Measurements from ENCODE around the gene SELE. TPM values are rescaled to one million over a fixed set of nuclear protein-coding genes. Genes with fewer than 3 reads are reported as not detected.

Gene SELE
- total RNA-seq, 6 experiments from 2014 or later, result not detected

GRCh38 chr1:169698976-169699375, 34.9 kb downstream of the SELE start:
- TF ChIP-seq, protein P1, sequence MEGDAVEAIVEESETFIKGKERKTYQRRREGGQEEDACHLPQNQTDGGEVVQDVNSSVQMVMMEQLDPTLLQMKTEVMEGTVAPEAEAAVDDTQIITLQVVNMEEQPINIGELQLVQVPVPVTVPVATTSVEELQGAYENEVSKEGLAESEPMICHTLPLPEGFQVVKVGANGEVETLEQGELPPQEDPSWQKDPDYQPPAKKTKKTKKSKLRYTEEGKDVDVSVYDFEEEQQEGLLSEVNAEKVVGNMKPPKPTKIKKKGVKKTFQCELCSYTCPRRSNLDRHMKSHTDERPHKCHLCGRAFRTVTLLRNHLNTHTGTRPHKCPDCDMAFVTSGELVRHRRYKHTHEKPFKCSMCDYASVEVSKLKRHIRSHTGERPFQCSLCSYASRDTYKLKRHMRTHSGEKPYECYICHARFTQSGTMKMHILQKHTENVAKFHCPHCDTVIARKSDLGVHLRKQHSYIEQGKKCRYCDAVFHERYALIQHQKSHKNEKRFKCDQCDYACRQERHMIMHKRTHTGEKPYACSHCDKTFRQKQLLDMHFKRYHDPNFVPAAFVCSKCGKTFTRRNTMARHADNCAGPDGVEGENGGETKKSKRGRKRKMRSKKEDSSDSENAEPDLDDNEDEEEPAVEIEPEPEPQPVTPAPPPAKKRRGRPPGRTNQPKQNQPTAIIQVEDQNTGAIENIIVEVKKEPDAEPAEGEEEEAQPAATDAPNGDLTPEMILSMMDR (IDR thresholded peaks at IDR 0.05), result no peak
- H3K27me3 Mint-ChIP-seq (ENCODE audit: insufficient read depth), result peaks cover 4% of the 10 kb centered on the region; the same call in 1 of the 2 replicates

DNA sequence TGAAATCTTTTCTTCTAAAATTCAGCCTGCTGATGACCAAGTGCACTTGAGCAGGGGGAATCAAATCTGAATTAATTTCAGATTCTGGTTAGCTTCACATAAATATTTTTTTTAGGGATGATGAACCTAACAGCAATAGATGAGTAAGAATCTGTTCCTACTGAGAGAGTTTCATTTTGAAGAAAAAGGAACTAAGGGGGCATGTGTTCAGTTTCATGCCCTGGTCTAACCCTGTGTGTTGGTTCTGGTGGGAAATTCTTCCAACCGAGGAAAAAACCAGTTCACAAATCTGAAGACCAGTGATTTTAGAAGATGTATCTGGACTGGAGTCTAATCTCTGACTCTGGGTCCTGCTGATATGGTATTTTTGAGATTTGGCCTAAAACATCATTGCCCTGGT, 36.1 kb downstream of the SELE start:
- peaks cover 4% of the 10 kb centered on the region; the same call in 1 of the 2 replicates for H3K27me3 Mint-ChIP-seq (ENCODE audit: insufficient read depth)
- no peaks in the 10 kb centered on the region for H3K9me3 Mint-ChIP-seq
- no peaks in the 10 kb centered on the region for H3K4me1 Mint-ChIP-seq (ENCODE audit: low read depth)
- DNase-seq, result no peak
- TF ChIP-seq, protein P1 (IDR thresholded peaks at IDR 0.05), result no peak
- no peak overlapping the region for H3K4me3 Mint-ChIP-seq
- H3K27ac Mint-ChIP-seq, result no peak overlapping the region
- H3K36me3 Mint-ChIP-seq (ENCODE audit: low read depth), result no peaks in the 10 kb centered on the region

More at GRCh38 chr1:169698976-169699375, 34.9 kb downstream of the SELE start:
- no peak for DNase-seq
- H3K9me3 Mint-ChIP-seq, result no peaks in the 10 kb centered on the region
- no peak overlapping the region for H3K4me3 Mint-ChIP-seq
- no peaks in the 10 kb centered on the region for H3K4me1 Mint-ChIP-seq (ENCODE audit: low read depth)
- no peaks in the 10 kb centered on the region for H3K36me3 Mint-ChIP-seq (ENCODE audit: low read depth)
- no peak overlapping the region for H3K27ac Mint-ChIP-seq

DNA sequence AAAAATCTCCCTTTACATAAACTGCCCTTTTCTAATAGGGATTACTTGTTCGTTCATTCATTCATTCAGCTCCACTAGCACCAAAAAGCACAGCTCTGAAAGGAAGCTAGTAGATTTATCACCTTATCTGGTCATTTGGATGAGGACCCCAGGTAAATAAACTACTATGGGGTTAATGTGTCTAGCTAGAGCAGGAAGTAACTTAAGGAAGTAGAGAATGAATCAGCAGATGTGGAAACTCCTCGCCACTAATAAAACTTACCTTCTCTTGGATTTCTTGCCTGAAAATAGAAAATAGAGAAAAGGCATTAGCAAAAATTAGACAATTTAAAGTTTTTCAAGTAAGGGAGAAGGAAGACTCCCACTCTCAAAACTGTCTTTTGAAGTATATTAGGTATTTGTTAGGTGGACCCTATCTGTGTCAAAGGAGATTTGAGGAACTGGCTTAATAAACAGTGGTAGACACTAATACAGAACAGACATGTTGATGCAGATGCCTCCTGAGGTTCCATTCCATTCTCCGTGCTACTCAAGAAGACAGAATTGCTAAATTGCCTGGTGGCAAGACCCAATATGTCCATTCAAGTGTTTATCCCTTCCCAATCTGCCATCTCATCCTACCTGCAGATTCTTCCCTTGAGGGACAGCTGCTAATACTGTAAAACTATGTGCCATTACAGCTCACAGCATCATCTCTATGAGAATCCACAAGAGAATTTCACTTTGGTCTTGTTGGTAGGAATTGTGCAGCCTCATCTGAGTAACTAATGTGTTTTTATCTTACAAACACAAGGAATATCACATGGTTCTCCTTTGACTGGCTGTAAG, 37.4 kb downstream of the SELE start:
- Mint-ChIP-seq H3K9me3 (no peaks in the 10 kb centered on the region), H3K27me3 (ENCODE audit: insufficient read depth) (peaks cover 4% of the 10 kb centered on the region; the same call in 1 of the 2 replicates), H3K27ac (no peak overlapping the region), H3K4me1 (ENCODE audit: low read depth) (no peaks in the 10 kb centered on the region), H3K4me3 (no peak overlapping the region), H3K36me3 (ENCODE audit: low read depth) (no peaks in the 10 kb centered on the region)
- DNase-seq, result no peak
- TF ChIP-seq, protein P1 (IDR thresholded peaks at IDR 0.05), result no peak

GRCh38 chr1:169694304-169695075, 39.4 kb downstream of the SELE start:
- Mint-ChIP-seq H3K9me3 (no peaks in the 10 kb centered on the region), H3K27ac (no peak overlapping the region), H3K4me3 (no peak overlapping the region), H3K27me3 (ENCODE audit: insufficient read depth) (peaks cover 4% of the 10 kb centered on the region; the same call in 1 of the 2 replicates), H3K36me3 (ENCODE audit: low read depth) (no peaks in the 10 kb centered on the region), H3K4me1 (ENCODE audit: low read depth) (no peaks in the 10 kb centered on the region; the same call in 1 of the 2 replicates)
- no peak for DNase-seq
- TF ChIP-seq, protein P1 (IDR thresholded peaks at IDR 0.05), result no peak

GRCh38 chr1:169692756-169693460, 41.0 kb downstream of the SELE start:
- H3K36me3 Mint-ChIP-seq (ENCODE audit: low read depth), result no peaks in the 10 kb centered on the region
- no peak overlapping the region for H3K27ac Mint-ChIP-seq
- no peak overlapping the region for H3K4me3 Mint-ChIP-seq
- DNase-seq, result no peak
- TF ChIP-seq, protein P1 (IDR thresholded peaks at IDR 0.05), result no peak
- H3K27me3 Mint-ChIP-seq (ENCODE audit: insufficient read depth), result peaks cover 4% of the 10 kb centered on the region; the same call in 1 of the 2 replicates
- no peaks in the 10 kb centered on the region for H3K9me3 Mint-ChIP-seq
- no peaks in the 10 kb centered on the region; the same call in 1 of the 2 replicates for H3K4me1 Mint-ChIP-seq (ENCODE audit: low read depth)

Measured in HFFc6 (cell line).